Natural killer cell (primary cell): Measurements from ENCODE around the gene BACH2. TPM values are rescaled to one million over a fixed set of nuclear protein-coding genes. Genes with fewer than 3 reads are reported as not detected.
A peak's percentile ranks its signal among the peaks of the same experiment; 100 is the strongest.

Experiments used
- ATAC-seq, 3 donors: fragments of 150-1000 bp in 2 of 3; fragments of 200-7000 bp in 1 of 3; cut with Tn5 transposase; 1 replicate in 1 of 3; 2 replicates in 2 of 3; pipeline ENCODE4 v1.10.0; 2021; ENCODE audit warnings: mild to moderate bottlenecking in 2 of 3, moderate library complexity in 2 of 3
- DNase-seq, 2 donors: peaks; one replicate each; pipeline versions ENCODE4 v3.0.0 to v3.0.0-alpha.2; 2013 to 2021; ENCODE audit warnings: mixed read lengths in 1 of 2
- H3K27ac ChIP-seq: one replicate; pipeline ENCODE4 v1.5.1; 2013; ENCODE audit warnings: mild to moderate bottlenecking, low read length
- H3K27me3 ChIP-seq: one replicate; pipeline ENCODE4 v1.6.1; 2013; ENCODE audit warnings: low read length; ENCODE audit not compliant: control insufficient read depth, insufficient read depth
- H3K36me3 ChIP-seq: one replicate; pipeline ENCODE4 v1.6.1; 2013; ENCODE audit warnings: low read length; ENCODE audit not compliant: control insufficient read depth, insufficient read depth
- H3K4me1 ChIP-seq: one replicate; pipeline ENCODE4 v1.6.1; 2013; ENCODE audit warnings: low read length; ENCODE audit not compliant: control insufficient read depth, insufficient read depth
- H3K4me3 ChIP-seq: one replicate; pipeline ENCODE4 v1.5.1; 2013; ENCODE audit warnings: low read length
- H3K9me3 ChIP-seq: one replicate; pipeline ENCODE4 v1.6.1; 2013; ENCODE audit warnings: low read length; ENCODE audit not compliant: control insufficient read depth, insufficient read depth
- H3K27ac Mint-ChIP-seq, 2 donors: one replicate each; pipeline ENCODE4 v1.8.0; 2022; ENCODE audit warnings: mild to moderate bottlenecking in 2 of 2, mixed read lengths in 2 of 2, moderate library complexity in 1 of 2
- H3K27me3 Mint-ChIP-seq, 2 donors: one replicate each; pipeline ENCODE4 v1.8.0; 2022; ENCODE audit warnings: low read depth in 2 of 2, mixed read lengths in 2 of 2
- H3K36me3 Mint-ChIP-seq: one replicate; pipeline ENCODE4 v1.8.0; 2022; ENCODE audit warnings: mixed read lengths
- H3K4me1 Mint-ChIP-seq, 2 donors: one replicate each; pipeline ENCODE4 v1.8.0; 2022; ENCODE audit warnings: mixed read lengths in 2 of 2
- H3K4me3 Mint-ChIP-seq: one replicate; pipeline ENCODE4 v1.8.0; 2022; ENCODE audit warnings: mild to moderate bottlenecking, moderate library complexity, mixed read lengths
- H3K9me3 Mint-ChIP-seq, 2 donors: one replicate each; pipeline ENCODE4 v1.8.0; 2022; ENCODE audit warnings: mixed read lengths in 2 of 2
- WGBS: methylation state at CpG from one replicate; pipeline ENCODE4 v1.1.7; 2013; ENCODE audit warnings: missing lambda C conversion rate; ENCODE audit not compliant: insufficient coverage; 5-methylcytosine and 5-hydroxymethylcytosine counted together
- intact Hi-C: fragments of 100-400 bp; cut with micrococcal nuclease; formaldehyde crosslinking; loops from one replicate; pipeline ENCODE4 v1.14.2; 2022
- total RNA-seq, 4 donors: library from RNA; stranded (reverse); fragments of 120-200 nt in 1 of 4; gene quantifications; one replicate each; pipeline versions ENCODE4 v1.2.3 to v1.2.4, GENCODE V29; 2013 to 2022
- TF ChIP-seq, protein P1 (sequence below): fragments of 200-600 bp; IDR thresholded peaks from one replicate; pipeline ENCODE4 v1.8.0; 2022; ENCODE audit warnings: antibody characterized with exemption

Gene BACH2
- total RNA-seq, 3 donors from 2014 or later (not counting 1 experiment from before 2014, with no cell fraction given), result 32.1 to 37.8 (median 32.7) TPM

DNA sequence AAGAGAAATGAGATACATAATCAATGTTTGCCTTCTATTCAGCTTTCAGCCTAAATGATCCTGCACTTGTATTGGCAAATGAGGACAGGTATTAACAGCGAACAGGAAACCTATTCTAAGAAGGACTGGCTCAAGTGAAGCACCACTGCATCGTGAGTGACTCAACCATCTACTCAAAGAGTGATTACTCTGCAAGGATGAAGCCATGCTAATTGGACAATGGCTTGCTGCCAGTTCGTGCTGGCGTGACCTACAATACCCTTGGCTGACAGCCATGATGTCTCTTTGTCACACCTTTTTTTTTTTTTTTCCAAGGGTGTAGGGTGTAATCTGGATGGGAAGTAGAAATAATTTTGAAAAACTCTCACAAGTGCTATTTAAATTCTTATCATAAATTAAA, 297.5 kb downstream of the BACH2 start:
- 62% methylated on average over 4 of the region's 4 CpGs for WGBS
- peaks cover 11% of the 10 kb centered on the region for H3K36me3 ChIP-seq

DNA sequence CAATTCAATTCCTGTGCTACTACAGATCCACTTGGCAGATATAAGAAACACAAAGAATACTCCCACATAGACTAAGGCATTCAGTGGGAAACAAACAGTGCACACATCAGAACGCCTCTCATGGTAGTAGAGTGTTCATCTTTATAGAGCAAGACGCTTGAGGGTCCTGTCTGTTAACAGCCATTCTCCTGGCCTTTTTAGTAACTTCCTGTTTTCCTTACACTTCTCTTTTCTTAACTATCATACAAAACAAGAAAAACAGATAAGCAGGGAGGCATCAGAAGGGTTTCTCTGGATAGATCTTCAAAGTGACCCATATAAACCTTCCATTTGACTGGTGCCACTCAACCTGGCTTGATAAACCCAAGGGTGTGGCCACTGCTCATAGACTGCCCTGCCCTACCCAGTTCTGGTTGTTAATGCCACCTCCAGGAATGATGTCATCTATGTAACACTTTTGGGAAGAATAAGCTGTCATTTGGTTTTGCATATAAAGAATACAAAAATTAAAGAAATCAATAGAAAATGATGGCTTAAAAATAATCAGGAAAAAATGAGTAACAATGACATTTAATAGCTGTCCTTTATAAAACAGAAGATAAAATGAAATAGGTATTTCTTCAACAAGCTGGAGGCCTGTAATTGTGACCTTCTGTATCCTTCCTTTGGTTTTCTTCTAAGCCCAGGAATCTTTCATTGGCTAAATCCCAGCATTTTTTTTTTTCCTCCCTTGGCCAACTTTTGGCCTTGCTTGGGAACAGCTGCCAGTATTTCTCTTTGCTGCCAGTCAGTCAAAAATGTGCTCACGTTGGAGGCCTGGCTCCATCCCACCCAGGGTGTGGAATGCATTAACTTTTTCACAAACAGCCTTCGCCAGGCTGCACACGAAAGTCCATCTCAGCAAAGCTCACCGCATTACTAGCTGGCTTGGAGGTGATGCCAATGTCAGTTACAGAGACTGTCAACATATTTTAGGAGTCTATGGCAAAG, 298.9 kb downstream of the BACH2 start:
- no peaks in the 10 kb centered on the region for H3K27me3 Mint-ChIP-seq
- H3K4me1 Mint-ChIP-seq, result peaks cover 0 to 17% of the 10 kb centered on the region in 2 donors
- intact Hi-C loops, result no loop called here
- no peak overlapping the region for H3K4me3 Mint-ChIP-seq
- no peaks in the 10 kb centered on the region for H3K36me3 Mint-ChIP-seq
- no peak overlapping the region for H3K4me3 ChIP-seq
- no peaks in the 10 kb centered on the region for H3K27me3 ChIP-seq
- H3K9me3 ChIP-seq, result no peaks in the 10 kb centered on the region
- H3K27ac Mint-ChIP-seq, result no peak overlapping the region
- no peak for ATAC-seq
- H3K9me3 Mint-ChIP-seq, result no peaks in the 10 kb centered on the region
- H3K36me3 ChIP-seq, result peaks cover 11% of the 10 kb centered on the region
- DNase-seq, result no peak
- TF ChIP-seq, protein P1, sequence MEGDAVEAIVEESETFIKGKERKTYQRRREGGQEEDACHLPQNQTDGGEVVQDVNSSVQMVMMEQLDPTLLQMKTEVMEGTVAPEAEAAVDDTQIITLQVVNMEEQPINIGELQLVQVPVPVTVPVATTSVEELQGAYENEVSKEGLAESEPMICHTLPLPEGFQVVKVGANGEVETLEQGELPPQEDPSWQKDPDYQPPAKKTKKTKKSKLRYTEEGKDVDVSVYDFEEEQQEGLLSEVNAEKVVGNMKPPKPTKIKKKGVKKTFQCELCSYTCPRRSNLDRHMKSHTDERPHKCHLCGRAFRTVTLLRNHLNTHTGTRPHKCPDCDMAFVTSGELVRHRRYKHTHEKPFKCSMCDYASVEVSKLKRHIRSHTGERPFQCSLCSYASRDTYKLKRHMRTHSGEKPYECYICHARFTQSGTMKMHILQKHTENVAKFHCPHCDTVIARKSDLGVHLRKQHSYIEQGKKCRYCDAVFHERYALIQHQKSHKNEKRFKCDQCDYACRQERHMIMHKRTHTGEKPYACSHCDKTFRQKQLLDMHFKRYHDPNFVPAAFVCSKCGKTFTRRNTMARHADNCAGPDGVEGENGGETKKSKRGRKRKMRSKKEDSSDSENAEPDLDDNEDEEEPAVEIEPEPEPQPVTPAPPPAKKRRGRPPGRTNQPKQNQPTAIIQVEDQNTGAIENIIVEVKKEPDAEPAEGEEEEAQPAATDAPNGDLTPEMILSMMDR, result no peak
- no peaks in the 10 kb centered on the region for H3K4me1 ChIP-seq
- 89% methylated on average over 6 of the region's 6 CpGs for WGBS
- H3K27ac ChIP-seq, result no peak overlapping the region

More for the DNA sequence above, 297.5 kb downstream of the BACH2 start:
- H3K27ac Mint-ChIP-seq, result no peak overlapping the region
- H3K9me3 Mint-ChIP-seq, result no peaks in the 10 kb centered on the region
- no peaks in the 10 kb centered on the region for H3K27me3 ChIP-seq
- intact Hi-C loops, result no loop called here
- no peak overlapping the region for H3K27ac ChIP-seq
- DNase-seq, result peak in 1 of 2 donors; percentile 22
- H3K4me3 ChIP-seq, result no peak overlapping the region
- no peaks in the 10 kb centered on the region for H3K27me3 Mint-ChIP-seq
- ATAC-seq, result no peak
- TF ChIP-seq, protein P1, result no peak
- H3K36me3 Mint-ChIP-seq, result no peaks in the 10 kb centered on the region
- no peaks in the 10 kb centered on the region for H3K9me3 ChIP-seq
- no peak overlapping the region for H3K4me3 Mint-ChIP-seq
- no peaks in the 10 kb centered on the region for H3K4me1 ChIP-seq
- peaks cover 0 to 17% of the 10 kb centered on the region in 2 donors for H3K4me1 Mint-ChIP-seq

DNA sequence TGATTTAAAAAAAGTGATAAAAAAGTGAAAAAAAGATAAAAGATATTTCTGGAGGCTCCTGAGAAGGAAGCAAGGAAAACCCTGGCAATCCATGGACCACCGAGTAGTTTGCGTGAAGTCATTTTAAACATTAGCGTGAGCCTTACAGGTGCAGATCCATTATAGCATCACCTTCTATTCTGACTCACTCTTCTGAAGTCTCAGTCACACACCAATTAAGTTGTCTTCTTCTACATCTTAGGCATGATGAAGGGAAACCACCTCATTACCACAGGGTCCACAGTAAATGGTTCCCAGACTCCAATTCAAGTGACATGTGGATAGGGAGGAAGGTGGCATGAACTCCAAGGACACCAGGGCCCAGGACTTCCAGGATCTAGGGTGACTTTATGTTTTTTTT, 303.2 kb downstream of the BACH2 start:
- intact Hi-C loops, result no loop called here
- H3K27me3 ChIP-seq, result no peaks in the 10 kb centered on the region
- no peak overlapping the region for H3K27ac ChIP-seq
- no peaks in the 10 kb centered on the region for H3K4me1 ChIP-seq
- no peak for ATAC-seq
- H3K27me3 Mint-ChIP-seq, result no peaks in the 10 kb centered on the region
- H3K4me3 Mint-ChIP-seq, result no peak overlapping the region
- peaks cover 13 to 17% of the 10 kb centered on the region in 2 donors for H3K4me1 Mint-ChIP-seq
- H3K27ac Mint-ChIP-seq, result no peak overlapping the region
- no peaks in the 10 kb centered on the region for H3K36me3 Mint-ChIP-seq
- DNase-seq, result no peak
- H3K36me3 ChIP-seq, result peaks cover 3% of the 10 kb centered on the region
- H3K4me3 ChIP-seq, result no peak overlapping the region
- H3K9me3 Mint-ChIP-seq, result no peaks in the 10 kb centered on the region
- H3K9me3 ChIP-seq, result no peaks in the 10 kb centered on the region
- WGBS, result 96% methylated on average over 3 of the region's 3 CpGs
- TF ChIP-seq, protein P1, result no peak
